Stomach (tissue), 9 donors: ENCODE measurements around the gene RAET1G. TPM values are rescaled to one million over a fixed set of nuclear protein-coding genes. Genes with fewer than 3 reads are reported as not detected.

Source experiments
- DNase-seq, 2 donors: peaks; one replicate each; pipeline versions ENCODE4 v3.0.0 to v3.0.0-alpha.2; 2013 to 2019
- H3K27ac ChIP-seq, 5 donors: fragments of 200-600 bp in 4 of 5; sonication (generic) in 4 of 5; one replicate each; pipeline ENCODE4 v1.5.1; 2013 to 2019; ENCODE audit warnings: mild to moderate bottlenecking in 1 of 5, moderate library complexity in 1 of 5
- H3K27me3 ChIP-seq, 3 donors: fragments of 200-600 bp; sonication (generic); one replicate each; pipeline ENCODE4 v1.5.1; 2017 to 2019; ENCODE audit warnings: mixed run types in 1 of 3
- H3K36me3 ChIP-seq, 4 donors: fragments of 200-600 bp; sonication (generic); 1 replicate in 3 of 4; 2 replicates in 1 of 4; pipeline ENCODE4 v1.5.1; 2016 to 2019
- H3K4me1 ChIP-seq, 4 donors: fragments of 200-600 bp; sonication (generic); one replicate each; pipeline ENCODE4 v1.5.1; 2016 to 2019
- H3K4me3 ChIP-seq, 4 donors: fragments of 200-600 bp; sonication (generic) in 3 of 4; one replicate each; pipeline ENCODE4 v1.5.1; 2016 to 2019; ENCODE audit warnings: mild to moderate bottlenecking in 1 of 4
- H3K9me3 ChIP-seq, 4 donors: fragments of 200-600 bp; sonication (generic); one replicate each; pipeline ENCODE4 v1.5.1; 2016 to 2019
- CTCF ChIP-seq, 7 experiments: fragments of 450-650 bp in 4 of 7; fragments of 200-600 bp in 3 of 7; sonication (generic) in 3 of 7; IDR thresholded peaks; one replicate each; pipeline ENCODE4 v1.5.1; 2016 to 2019; ENCODE audit warnings: antibody characterized with exemption in 7 of 7, control low read depth in 2 of 7, mild to moderate bottlenecking in 1 of 7
- EP300 ChIP-seq: sonication (generic); formaldehyde crosslinking; IDR thresholded peaks from one replicate; pipeline ENCODE4 v1.6.1; 2017; ENCODE audit warnings: antibody characterized with exemption
- POLR2A ChIP-seq, 4 donors: fragments of 450-650 bp; IDR thresholded peaks; one replicate each; pipeline ENCODE4 v1.6.1; 2016; ENCODE audit warnings: antibody characterized with exemption in 4 of 4, control low read depth in 2 of 4, mild to moderate bottlenecking in 1 of 4, moderate library complexity in 1 of 4
- POLR2AphosphoS5 ChIP-seq, 3 donors: sonication (generic); formaldehyde crosslinking; IDR thresholded peaks; one replicate each; pipeline ENCODE4 v1.6.1; 2016; ENCODE audit warnings: antibody characterized with exemption in 3 of 3
- WGBS, 5 donors: extraction: QIAGEN DNeasy Blood & Tissue Kit in 3 of 5; methylation state at CpG; one replicate each; pipeline versions ENCODE4 v1.1.5 to v1.1.7; 2013 to 2018; 5-methylcytosine and 5-hydroxymethylcytosine counted together
- intact Hi-C: fragments of 100-400 bp; cut with DNase I; formaldehyde crosslinking; loops from one replicate; pipeline ENCODE4 v1.15.1; 2023; ENCODE audit warnings: low total_unique reads
- polyA plus RNA-seq, 3 donors: library from polyadenylated mRNA; stranded (reverse); fragments of 200-250 nt; gene quantifications; one replicate each; pipeline ENCODE4 v1.2.3, GENCODE V29; 2013
- total RNA-seq, 5 donors: library from RNA; depleted of rRNA; stranded (reverse); fragments of >200 nt; gene quantifications; one replicate each; pipeline versions ENCODE4 v1.1.0 to v1.2.3, GENCODE V29; 2014 to 2016
- donor health status: healthy with polysubstance abuse.
- donor health status: Bipolar disorder and iron deficiency.
- donor health status: healthy.

Gene RAET1G
- total and polyA plus RNA-seq, 8 donors: 0.89 to 3.1 TPM; not detected in 6

GRCh38 chr6:149965194-149966020 lies 42.5 kb upstream of the RAET1G start:
- no peaks in the 10 kb centered on the region for H3K36me3 ChIP-seq
- peaks cover 3 to 98% (median 55%) of the 10 kb centered on the region in 3 donors for H3K27me3 ChIP-seq
- no peak for TF ChIP-seq CTCF (IDR thresholded peaks at IDR 0.05)
- WGBS, 5 donors: 8 to 39% (median 11%) methylated on average over 9 to 38 of the region's 38 CpGs
- no peaks in the 10 kb centered on the region for H3K9me3 ChIP-seq
- H3K27ac ChIP-seq: no peak overlapping the region
- peak in 1 of 2 donors; percentile 62 for DNase-seq
- peaks cover 24 to 29% (median 27%) of the 10 kb centered on the region in 4 donors for H3K4me1 ChIP-seq
- peak overlapping the region; percentile 45 to 66 (median 54) for H3K4me3 ChIP-seq
- intact Hi-C loops: no loop called here

- peak in 1 of 2 donors; percentile 48 for DNase-seq
- peaks cover 3 to 98% (median 57%) of the 10 kb centered on the region in 3 donors for H3K27me3 ChIP-seq
- WGBS, 5 donors: 2 to 4% (median 3%) methylated on average over 78 to 103 of the region's 103 CpGs
Measured at GRCh38 chr6:149964308-149965193, 41.6 kb upstream of the RAET1G start.

GRCh38 chr6:149963462-149964307 lies 40.8 kb upstream of the RAET1G start, which contains the start of gene ULBP1:
Gene ULBP1, plus strand, starts transcription at chr6:149963943. Its CDS starts 107 bp downstream, at chr6:149964050.
- Histone ChIP-seq H3K27me3 (peaks cover 3 to 99% (median 63%) of the 10 kb centered on the region in 3 donors), H3K9me3 (no peaks in the 10 kb centered on the region), H3K4me3 (peak within 1 kb of the TSS; percentile 45 to 66 (median 54)), H3K27ac (no peak within 1 kb of the TSS), H3K36me3 (no peaks in the 10 kb centered on the region), H3K4me1 (peaks cover 24 to 29% (median 27%) of the 10 kb centered on the region in 4 donors)
- TF ChIP-seq POLR2AphosphoS5 (IDR thresholded peaks at IDR 0.05): peak in 2 of 3 donors; percentile 11 to 56
- no peak for TF ChIP-seq CTCF (IDR thresholded peaks at IDR 0.05)
- DNase-seq: peak; percentile 64 to 92
- 1 to 3% (median 1%) methylated on average over 42 to 69 of the region's 69 CpGs for WGBS, 5 donors
- intact Hi-C loops: no loop called here

More at GRCh38 chr6:149964308-149965193, 41.6 kb upstream of the RAET1G start:
- Histone ChIP-seq H3K36me3 (no peaks in the 10 kb centered on the region), H3K27ac (no peak overlapping the region), H3K4me1 (peaks cover 24 to 29% (median 27%) of the 10 kb centered on the region in 4 donors), H3K9me3 (no peaks in the 10 kb centered on the region), H3K4me3 (peak overlapping the region; percentile 45 to 66 (median 54))
- TF ChIP-seq EP300 (no peak), POLR2A (IDR thresholded peaks at IDR 0.05) (no peak), POLR2AphosphoS5 (IDR thresholded peaks at IDR 0.05) (no peak), CTCF (IDR thresholded peaks at IDR 0.05) (no peak)
- intact Hi-C loops: no loop called here

- peaks cover 3 to 100% (median 63%) of the 10 kb centered on the region in 3 donors for H3K27me3 ChIP-seq
Measured at GRCh38 chr6:149963212-149963461, 40.2 kb upstream of the RAET1G start.

More at GRCh38 chr6:149963212-149963461, 40.2 kb upstream of the RAET1G start:
- H3K4me1 ChIP-seq: peaks cover 24 to 29% (median 27%) of the 10 kb centered on the region in 4 donors
- no peaks in the 10 kb centered on the region for H3K36me3 ChIP-seq
- no peaks in the 10 kb centered on the region for H3K9me3 ChIP-seq
- intact Hi-C loops: no loop called here
- 10 to 36% (median 15%) methylated on average over 8 of the region's 8 CpGs for WGBS, 5 donors
- H3K4me3 ChIP-seq: peak overlapping the region; percentile 45 to 66 (median 54)
- no peak overlapping the region for H3K27ac ChIP-seq
- peak in 1 of 2 donors; percentile 68 for DNase-seq
- TF ChIP-seq POLR2A (IDR thresholded peaks at IDR 0.05) (no peak), CTCF (IDR thresholded peaks at IDR 0.05) (no peak), POLR2AphosphoS5 (IDR thresholded peaks at IDR 0.05) (no peak), EP300 (no peak)
